GM23338 (cell line): ENCODE results near the gene MARCHF7. TPM values are rescaled to one million over a fixed set of nuclear protein-coding genes. Genes with fewer than 3 reads are reported as not detected.

Source experiments
- ATAC-seq: fragments of 200-7000 bp; cut with Tn5 transposase; 3 replicates; pipeline ENCODE4 v1.9.1; 2020
- DNase-seq: peaks from one replicate; pipeline ENCODE4 v3.0.0-alpha.2; 2015; ENCODE audit warnings: low spot score
- H2AFZ ChIP-seq: fragments of 200-600 bp; sonication (generic); 2 replicates; pipeline ENCODE4 v1.8.0; 2016; ENCODE audit warnings: antibody characterized with exemption, mild to moderate bottlenecking, moderate library complexity
- H3F3A ChIP-seq: fragments of 200-600 bp; sonication (generic); replicated peaks from 2 replicates; pipeline ENCODE4 v1.8.0; 2017; ENCODE audit warnings: antibody characterized with exemption, mixed run types, low read depth
- H3K27ac ChIP-seq: fragments of 200-600 bp; sonication (generic); 2 replicates; pipeline ENCODE4 v1.6.1; 2016; ENCODE audit warnings: low read depth
- H3K27me3 ChIP-seq: fragments of 200-600 bp; sonication (generic); 2 replicates; pipeline ENCODE4 v1.8.0; 2016; ENCODE audit warnings: mild to moderate bottlenecking, mixed run types, moderate library complexity; ENCODE audit not compliant: insufficient read depth
- H3K36me3 ChIP-seq: fragments of 200-600 bp; sonication (generic); 2 replicates; pipeline ENCODE4 v1.8.0; 2016; ENCODE audit warnings: mild to moderate bottlenecking; ENCODE audit not compliant: insufficient read depth
- H3K4me1 ChIP-seq: fragments of 200-600 bp; sonication (generic); 2 replicates; pipeline ENCODE4 v1.8.0; 2016; ENCODE audit warnings: mild to moderate bottlenecking, moderate library complexity; ENCODE audit not compliant: insufficient read depth
- H3K4me2 ChIP-seq: fragments of 200-600 bp; sonication (generic); 2 replicates; pipeline ENCODE4 v1.7.1; 2017; ENCODE audit warnings: mixed run types
- H3K4me3 ChIP-seq: fragments of 200-600 bp; sonication (generic); 2 replicates; pipeline ENCODE4 v1.6.1; 2016; ENCODE audit warnings: mixed run types
- H3K79me2 ChIP-seq: fragments of 200-600 bp; sonication (generic); replicated peaks from 2 replicates; pipeline ENCODE4 v1.8.0; 2017; ENCODE audit warnings: mild to moderate bottlenecking; ENCODE audit not compliant: insufficient read depth
- H3K9me2 ChIP-seq: fragments of 200-600 bp; sonication (generic); 2 replicates; pipeline ENCODE4 v1.8.0; 2017; ENCODE audit not compliant: insufficient read depth
- H4K20me1 ChIP-seq: fragments of 200-600 bp; sonication (generic); replicated peaks from 2 replicates; pipeline ENCODE4 v1.8.0; 2017; ENCODE audit warnings: mild to moderate bottlenecking; ENCODE audit not compliant: insufficient read depth
- H3K27ac Mint-ChIP-seq: 2 replicates; pipeline ENCODE4 v1.8.0; 2020; ENCODE audit warnings: inconsistent platforms, mild to moderate bottlenecking, moderate library complexity, mixed read lengths
- H3K27me3 Mint-ChIP-seq: 3 replicates; pipeline ENCODE4 v1.8.0; 2022; ENCODE audit warnings: low read depth, mild to moderate bottlenecking, moderate library complexity, mixed read lengths, inconsistent platforms; ENCODE audit not compliant: insufficient read depth, poor library complexity
- H3K36me3 Mint-ChIP-seq: 3 replicates; pipeline ENCODE4 v1.8.0; 2021; ENCODE audit warnings: low read depth, mild to moderate bottlenecking, inconsistent platforms, moderate library complexity, mixed read lengths
- H3K4me1 Mint-ChIP-seq: 3 replicates; pipeline ENCODE4 v1.8.0; 2020; ENCODE audit warnings: mild to moderate bottlenecking, inconsistent platforms, mixed read lengths
- H3K4me3 Mint-ChIP-seq: 3 replicates; pipeline ENCODE4 v1.8.0; 2021; ENCODE audit warnings: moderate library complexity, mild to moderate bottlenecking, inconsistent platforms, mixed read lengths
- H3K9me3 Mint-ChIP-seq: 3 replicates; pipeline ENCODE4 v1.8.0; 2020; ENCODE audit warnings: moderate library complexity, mild to moderate bottlenecking, inconsistent platforms, mixed read lengths
- CREB1 ChIP-seq: fragments of 250-450 bp; sonication (Bioruptor Pico); IDR thresholded peaks from 2 replicates; pipeline ENCODE4 v1.5.0; 2020; ENCODE audit warnings: low read depth, mild to moderate bottlenecking, moderate library complexity
- EZH2 ChIP-seq: fragments of 200-600 bp; sonication (generic); IDR thresholded peaks from one replicate; pipeline ENCODE4 v1.8.0; 2017; ENCODE audit warnings: antibody characterized with exemption, mild to moderate bottlenecking, low read depth; ENCODE audit not compliant: unreplicated experiment
- EZH2phosphoT487 ChIP-seq: fragments of 200-600 bp; sonication (generic); IDR thresholded peaks from one replicate; pipeline ENCODE4 v1.8.1; 2018; ENCODE audit warnings: antibody characterized with exemption; ENCODE audit not compliant: unreplicated experiment
- JUNB ChIP-seq: IDR thresholded peaks from one replicate; pipeline ENCODE4 v1.6.1; 2016; ENCODE audit warnings: antibody characterized with exemption; ENCODE audit not compliant: unreplicated experiment
- NANOG ChIP-seq: IDR thresholded peaks from 2 replicates; pipeline ENCODE4 v1.6.1; 2016; ENCODE audit warnings: antibody characterized with exemption, borderline replicate concordance
- POLR2AphosphoS5 ChIP-seq: IDR thresholded peaks from 2 replicates; pipeline ENCODE4 v1.6.1; 2016; ENCODE audit warnings: antibody characterized with exemption, low read depth
- STAT1 ChIP-seq: IDR thresholded peaks from one replicate; pipeline ENCODE4 v1.6.1; 2016; ENCODE audit warnings: antibody characterized with exemption; ENCODE audit not compliant: unreplicated experiment
- ZNF114 ChIP-seq: fragments of 250-450 bp; sonication (Bioruptor Pico); IDR thresholded peaks from 2 replicates; pipeline ENCODE4 v1.5.0; 2020; ENCODE audit warnings: mild to moderate bottlenecking, moderate library complexity
- ZNF331 ChIP-seq: fragments of 250-450 bp; sonication (Bioruptor Pico); IDR thresholded peaks from 2 replicates; pipeline ENCODE4 v1.5.0; 2020; ENCODE audit warnings: low read depth, mild to moderate bottlenecking, moderate library complexity
- ZNF462 ChIP-seq: fragments of 250-450 bp; sonication (Bioruptor Pico); IDR thresholded peaks from 2 replicates; pipeline ENCODE4 v1.5.0; 2020; ENCODE audit warnings: mild to moderate bottlenecking, moderate library complexity
- polyA plus RNA-seq: library from polyadenylated mRNA; unstranded; fragments of >200 nt; fragmentation: Nextera tagmentation; extraction: Ambion mirVana; gene quantifications from 2 replicates; pipeline ENCODE4 v1.2.1, GENCODE V29; 2016
- total RNA-seq: library from RNA; depleted of rRNA; stranded (reverse); fragments of >200 nt; shearing (Covaris generic); gene quantifications from 2 replicates; pipeline ENCODE4 v1.2.3, GENCODE V29; 2014
- TF ChIP-seq, protein P1 (sequence below), 2 experiments: fragments of 200-600 bp in 1 of 2; sonication (generic) in 1 of 2; conservative IDR thresholded peaks; 2 replicates each; pipeline versions ENCODE4 v1.5.1 to v1.6.1; 2016 to 2017; ENCODE audit warnings: antibody characterized with exemption in 2 of 2, low read depth in 2 of 2, mild to moderate bottlenecking in 2 of 2, moderate library complexity in 1 of 2
- TF ChIP-seq, protein P2 (sequence below): IDR thresholded peaks from 2 replicates; pipeline ENCODE4 v1.6.1; 2016; ENCODE audit warnings: antibody characterized with exemption
- TF ChIP-seq, protein P3 (sequence below): IDR thresholded peaks from one replicate; pipeline ENCODE4 v1.6.1; 2018; ENCODE audit warnings: antibody characterized with exemption; ENCODE audit not compliant: unreplicated experiment

MARCHF7 gene
- total and polyA plus RNA-seq, 2 experiments from 2014 or later: 101 to 142 TPM

GRCh38 chr2:159711562-159712142, 654 bp upstream of the MARCHF7 start:
- H3K36me3 ChIP-seq: no peaks in the 10 kb centered on the region
- H3K9me3 Mint-ChIP-seq: no peaks in the 10 kb centered on the region; the same call in 2 of the 3 replicates
- peak overlapping the region; percentile 64 for H2AFZ ChIP-seq
- H3K4me3 ChIP-seq: peak overlapping the region; percentile 95
- H3F3A ChIP-seq: no peaks in the 10 kb centered on the region
- no peaks in the 10 kb centered on the region for H3K9me2 ChIP-seq
- H3K4me1 ChIP-seq: peaks cover 21% of the 10 kb centered on the region; the same call in 1 of the 2 replicates
- ATAC-seq (peak; percentile 66; the same call in 2 of the 3 replicates), DNase-seq (no peak)
- peaks cover 33% of the 10 kb centered on the region for H3K4me1 Mint-ChIP-seq
- no peak for TF ChIP-seq JUNB
- TF ChIP-seq, protein P1, sequence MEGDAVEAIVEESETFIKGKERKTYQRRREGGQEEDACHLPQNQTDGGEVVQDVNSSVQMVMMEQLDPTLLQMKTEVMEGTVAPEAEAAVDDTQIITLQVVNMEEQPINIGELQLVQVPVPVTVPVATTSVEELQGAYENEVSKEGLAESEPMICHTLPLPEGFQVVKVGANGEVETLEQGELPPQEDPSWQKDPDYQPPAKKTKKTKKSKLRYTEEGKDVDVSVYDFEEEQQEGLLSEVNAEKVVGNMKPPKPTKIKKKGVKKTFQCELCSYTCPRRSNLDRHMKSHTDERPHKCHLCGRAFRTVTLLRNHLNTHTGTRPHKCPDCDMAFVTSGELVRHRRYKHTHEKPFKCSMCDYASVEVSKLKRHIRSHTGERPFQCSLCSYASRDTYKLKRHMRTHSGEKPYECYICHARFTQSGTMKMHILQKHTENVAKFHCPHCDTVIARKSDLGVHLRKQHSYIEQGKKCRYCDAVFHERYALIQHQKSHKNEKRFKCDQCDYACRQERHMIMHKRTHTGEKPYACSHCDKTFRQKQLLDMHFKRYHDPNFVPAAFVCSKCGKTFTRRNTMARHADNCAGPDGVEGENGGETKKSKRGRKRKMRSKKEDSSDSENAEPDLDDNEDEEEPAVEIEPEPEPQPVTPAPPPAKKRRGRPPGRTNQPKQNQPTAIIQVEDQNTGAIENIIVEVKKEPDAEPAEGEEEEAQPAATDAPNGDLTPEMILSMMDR (conservative IDR thresholded peaks at IDR 0.05; ENCODE audit: low read depth in 2 of 2): no peak
- no peak for TF ChIP-seq ZNF462 (CRISPR knock-in tag)
- no peak for TF ChIP-seq NANOG
- TF ChIP-seq STAT1: no peak
- TF ChIP-seq, protein P2, sequence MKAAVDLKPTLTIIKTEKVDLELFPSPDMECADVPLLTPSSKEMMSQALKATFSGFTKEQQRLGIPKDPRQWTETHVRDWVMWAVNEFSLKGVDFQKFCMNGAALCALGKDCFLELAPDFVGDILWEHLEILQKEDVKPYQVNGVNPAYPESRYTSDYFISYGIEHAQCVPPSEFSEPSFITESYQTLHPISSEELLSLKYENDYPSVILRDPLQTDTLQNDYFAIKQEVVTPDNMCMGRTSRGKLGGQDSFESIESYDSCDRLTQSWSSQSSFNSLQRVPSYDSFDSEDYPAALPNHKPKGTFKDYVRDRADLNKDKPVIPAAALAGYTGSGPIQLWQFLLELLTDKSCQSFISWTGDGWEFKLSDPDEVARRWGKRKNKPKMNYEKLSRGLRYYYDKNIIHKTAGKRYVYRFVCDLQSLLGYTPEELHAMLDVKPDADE: no peak
- no peak for TF ChIP-seq CREB1
- TF ChIP-seq, protein P3, sequence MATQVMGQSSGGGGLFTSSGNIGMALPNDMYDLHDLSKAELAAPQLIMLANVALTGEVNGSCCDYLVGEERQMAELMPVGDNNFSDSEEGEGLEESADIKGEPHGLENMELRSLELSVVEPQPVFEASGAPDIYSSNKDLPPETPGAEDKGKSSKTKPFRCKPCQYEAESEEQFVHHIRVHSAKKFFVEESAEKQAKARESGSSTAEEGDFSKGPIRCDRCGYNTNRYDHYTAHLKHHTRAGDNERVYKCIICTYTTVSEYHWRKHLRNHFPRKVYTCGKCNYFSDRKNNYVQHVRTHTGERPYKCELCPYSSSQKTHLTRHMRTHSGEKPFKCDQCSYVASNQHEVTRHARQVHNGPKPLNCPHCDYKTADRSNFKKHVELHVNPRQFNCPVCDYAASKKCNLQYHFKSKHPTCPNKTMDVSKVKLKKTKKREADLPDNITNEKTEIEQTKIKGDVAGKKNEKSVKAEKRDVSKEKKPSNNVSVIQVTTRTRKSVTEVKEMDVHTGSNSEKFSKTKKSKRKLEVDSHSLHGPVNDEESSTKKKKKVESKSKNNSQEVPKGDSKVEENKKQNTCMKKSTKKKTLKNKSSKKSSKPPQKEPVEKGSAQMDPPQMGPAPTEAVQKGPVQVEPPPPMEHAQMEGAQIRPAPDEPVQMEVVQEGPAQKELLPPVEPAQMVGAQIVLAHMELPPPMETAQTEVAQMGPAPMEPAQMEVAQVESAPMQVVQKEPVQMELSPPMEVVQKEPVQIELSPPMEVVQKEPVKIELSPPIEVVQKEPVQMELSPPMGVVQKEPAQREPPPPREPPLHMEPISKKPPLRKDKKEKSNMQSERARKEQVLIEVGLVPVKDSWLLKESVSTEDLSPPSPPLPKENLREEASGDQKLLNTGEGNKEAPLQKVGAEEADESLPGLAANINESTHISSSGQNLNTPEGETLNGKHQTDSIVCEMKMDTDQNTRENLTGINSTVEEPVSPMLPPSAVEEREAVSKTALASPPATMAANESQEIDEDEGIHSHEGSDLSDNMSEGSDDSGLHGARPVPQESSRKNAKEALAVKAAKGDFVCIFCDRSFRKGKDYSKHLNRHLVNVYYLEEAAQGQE: no peak
- TF ChIP-seq ZNF331 (CRISPR knock-in tag): no peak
- TF ChIP-seq EZH2phosphoT487: no peak
- no peak for TF ChIP-seq EZH2
- no peak for TF ChIP-seq ZNF114 (CRISPR knock-in tag)
- TF ChIP-seq POLR2AphosphoS5: no peak
- peak overlapping the region; percentile 76 for H3K4me2 ChIP-seq
- peaks cover 38% of the 10 kb centered on the region for H3K36me3 Mint-ChIP-seq
- peaks cover 10% of the 10 kb centered on the region for H3K27me3 Mint-ChIP-seq
- H3K79me2 ChIP-seq: peaks cover 48% of the 10 kb centered on the region
- H3K27ac ChIP-seq: peak overlapping the region; percentile 100
- H3K27ac Mint-ChIP-seq: peak overlapping the region; percentile 95
- peak overlapping the region; percentile 99 for H3K4me3 Mint-ChIP-seq
- peaks cover 31% of the 10 kb centered on the region for H4K20me1 ChIP-seq
- H3K27me3 ChIP-seq: no peaks in the 10 kb centered on the region
